ENCODE data around the gene TSG101.

The TSG101 gene

GRCh38 chr11:18468059-18468458 lies 58.7 kb downstream of the TSG101 start:
- H3K27ac ChIP-seq (ENCODE audit: extremely low read depth, low read depth, low read length), result no peak overlapping the region
- ChIA-PET POLR2A (no interaction called here), CTCF (interaction anchor here (0.6 kb wide), 2 partner anchors 26 to 116 kb away, joined by 3 to 4 read pairs; no protein-coding TSS in a partner anchor)
- TF ChIP-seq ZSCAN30 (tag by site-specific recombination; IDR thresholded peaks at IDR 0.05), result no peak
- no peak for TF ChIP-seq KLF8 (tag by site-specific recombination; IDR thresholded peaks at IDR 0.05)
- TF ChIP-seq ZNF10 (tag by site-specific recombination; IDR thresholded peaks at IDR 0.05), result no peak
- TF ChIP-seq ZNF518A (tag by site-specific recombination; conservative IDR thresholded peaks at IDR 0.05; ENCODE audit: low read depth), result no peak
- TF ChIP-seq PBX3 (CRISPR knock-in tag; IDR thresholded peaks at IDR 0.05), result no peak
- no peak for TF ChIP-seq PRDM6 (tag by site-specific recombination; IDR thresholded peaks at IDR 0.05)
- TF ChIP-seq ZFHX2 (tag by site-specific recombination; conservative IDR thresholded peaks at IDR 0.05), result no peak
- no peak for TF ChIP-seq ZNF132 (tag by site-specific recombination; IDR thresholded peaks at IDR 0.05; ENCODE audit: borderline replicate concordance)
- TF ChIP-seq ZNF211 (tag by site-specific recombination; IDR thresholded peaks at IDR 0.05; ENCODE audit: low read depth), result no peak
- TF ChIP-seq ZNF660 (tag by site-specific recombination; IDR thresholded peaks at IDR 0.05), result no peak
- TF ChIP-seq ZNF707 (tag by site-specific recombination; IDR thresholded peaks at IDR 0.05), result no peak
- TF ChIP-seq SP2 (tag by site-specific recombination; IDR thresholded peaks at IDR 0.05), result no peak
- no peak for TF ChIP-seq HIC1 (tag by site-specific recombination; IDR thresholded peaks at IDR 0.05)
- TF ChIP-seq ZNF639 (tag by site-specific recombination; IDR thresholded peaks at IDR 0.05), result no peak
- TF ChIP-seq ZNF600 (tag by site-specific recombination; IDR thresholded peaks at IDR 0.05), result no peak
- no peak for TF ChIP-seq WT1 (tag by site-specific recombination; IDR thresholded peaks at IDR 0.05)
- no peak for TF ChIP-seq ZNF777 (tag by site-specific recombination; IDR thresholded peaks at IDR 0.05; ENCODE audit: borderline replicate concordance)
- TF ChIP-seq ZNF16 (tag by site-specific recombination; IDR thresholded peaks at IDR 0.05; ENCODE audit: low read depth), result no peak
- no peak overlapping the region for H3K4me3 ChIP-seq (ENCODE audit: low read depth, low read length)
- H3K9me3 ChIP-seq (ENCODE audit: control insufficient read depth, insufficient read depth, low read depth, low read length), result no peaks in the 10 kb centered on the region
- peaks cover 0 to 3% of the 10 kb centered on the region in 2 experiments; a peak in 1 of 3 replicates for H3K36me3 ChIP-seq (ENCODE audit: control insufficient read depth in 2 of 2, insufficient read depth in 1 of 2, low read length in 2 of 2)
- no peaks in the 10 kb centered on the region for H3K4me1 ChIP-seq (ENCODE audit: control insufficient read depth, insufficient read depth, low read length)
